HG02884 (cell line): Measurements from ENCODE around the gene CASK.

Source experiments
- ATAC-seq: cut with Tn5 transposase; IDR thresholded peaks from one replicate; pipeline ENCODE4 v1.9.1; 2021; ENCODE audit warnings: mild to moderate bottlenecking, moderate library complexity; ENCODE audit not compliant: unreplicated experiment

Gene CASK

DNA sequence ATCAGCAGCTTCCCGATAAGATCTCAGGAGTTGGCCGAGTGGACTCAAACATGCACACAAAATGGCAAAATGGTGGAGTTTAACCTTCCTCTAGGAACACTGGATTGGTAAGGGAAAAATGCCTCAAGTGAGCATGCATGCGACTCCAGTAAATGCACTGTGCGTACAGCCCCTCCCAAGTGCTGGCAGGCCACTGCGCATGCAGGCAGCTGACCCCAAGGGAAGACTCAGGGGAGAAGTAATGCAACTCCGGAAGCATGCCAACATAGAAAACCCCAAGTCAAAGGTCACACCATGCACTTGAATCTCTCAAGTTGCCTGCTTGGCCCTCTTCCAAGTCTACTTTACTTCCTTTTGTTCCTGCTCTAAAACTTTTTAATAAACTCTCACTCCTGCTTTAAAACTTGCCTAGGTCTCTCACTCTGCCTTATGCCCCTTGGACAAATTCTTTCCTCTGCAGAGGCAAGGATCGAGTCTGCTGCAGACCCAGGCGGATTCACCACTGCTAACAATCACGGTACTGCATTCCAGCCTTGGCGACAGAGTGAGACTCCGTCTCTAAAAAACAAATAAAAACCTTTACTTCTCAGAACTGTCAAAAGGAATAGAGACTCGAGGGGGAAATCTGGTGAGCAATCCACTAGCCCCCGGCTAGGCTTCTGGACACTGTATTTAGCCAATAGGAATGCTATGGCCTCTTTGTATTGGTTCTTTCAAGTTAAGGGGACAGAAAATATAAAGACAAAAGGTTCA, 442.7 kb downstream of the CASK start:
- no peak for ATAC-seq

DNA sequence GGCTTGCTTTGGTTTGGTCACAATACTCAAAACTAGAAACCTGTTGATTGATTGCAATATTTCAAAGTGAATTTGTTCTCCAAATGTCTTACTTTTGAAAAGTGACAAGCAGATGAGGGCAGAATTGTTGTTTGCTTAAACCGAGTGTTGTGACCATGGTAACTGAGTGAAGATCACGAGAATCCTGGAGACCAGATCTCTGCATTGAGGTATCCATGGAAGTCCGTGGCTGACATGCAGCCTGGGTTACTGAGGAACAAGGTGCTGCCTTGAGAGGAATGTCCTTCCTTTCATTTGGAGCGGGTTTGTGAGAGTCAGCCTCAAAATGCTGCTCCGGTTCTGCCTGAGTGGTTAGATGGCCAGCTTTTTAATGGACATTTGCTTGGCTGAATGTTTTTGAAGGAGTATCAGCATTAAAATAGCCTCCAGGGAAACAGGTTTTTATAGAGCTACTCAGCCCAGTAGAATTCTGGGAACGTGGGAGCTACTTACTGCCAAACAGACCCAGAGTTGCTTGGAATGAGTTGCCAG, 444.9 kb downstream of the CASK start:
- no peak for ATAC-seq

DNA sequence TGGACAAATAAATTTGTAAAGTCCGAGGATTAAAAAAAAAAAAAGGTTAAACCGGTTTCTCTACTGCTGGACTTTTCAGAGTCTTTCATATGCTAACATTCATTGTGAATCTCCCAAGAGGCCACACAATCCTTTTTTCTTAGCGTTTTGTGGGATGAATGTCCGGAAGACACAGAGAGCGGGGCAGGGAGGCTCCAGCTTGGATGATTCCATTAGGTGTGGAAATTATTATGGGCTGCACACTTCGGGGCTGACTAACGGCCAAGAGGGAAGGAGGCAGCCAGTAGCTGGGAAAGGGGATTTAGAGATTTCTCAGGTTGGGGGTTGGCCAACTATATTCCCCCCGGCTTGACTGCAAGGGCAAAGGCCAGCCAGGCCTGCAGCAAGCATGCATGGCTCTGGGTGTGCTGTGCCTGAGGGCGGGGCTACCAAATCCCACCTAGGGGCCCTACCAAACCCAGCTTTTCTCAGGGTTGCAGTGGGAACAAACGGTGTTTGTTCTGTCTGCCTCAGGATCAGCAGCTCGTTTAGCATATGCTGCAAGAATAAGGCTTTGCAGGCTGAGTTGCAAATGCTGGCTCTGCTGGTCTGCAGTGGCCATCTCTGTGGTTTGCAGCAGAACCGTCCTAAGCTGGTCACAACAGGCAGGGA, 447.6 kb downstream of the CASK start:
- ATAC-seq = no peak

DNA sequence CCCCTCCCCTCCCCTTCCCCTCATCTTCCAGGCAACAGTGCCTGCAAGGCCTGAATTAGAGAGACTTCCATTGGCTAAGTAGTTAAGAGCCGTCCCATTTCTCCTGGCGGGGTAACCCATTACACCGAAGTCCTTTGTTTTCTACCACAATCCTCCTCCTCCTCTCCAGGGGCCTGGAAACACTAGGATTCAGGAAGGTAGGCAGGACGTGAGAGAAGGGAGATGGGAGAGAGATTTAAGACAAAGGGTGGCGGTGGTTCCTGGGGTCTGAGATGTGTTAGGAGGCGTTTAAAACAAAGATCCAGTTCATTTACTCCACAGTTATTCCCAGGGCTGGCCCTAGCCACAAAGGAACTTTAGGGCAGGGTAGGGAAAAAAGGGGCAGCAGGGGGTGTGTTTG, 448.2 kb downstream of the CASK start:
- ATAC-seq = no peak

DNA sequence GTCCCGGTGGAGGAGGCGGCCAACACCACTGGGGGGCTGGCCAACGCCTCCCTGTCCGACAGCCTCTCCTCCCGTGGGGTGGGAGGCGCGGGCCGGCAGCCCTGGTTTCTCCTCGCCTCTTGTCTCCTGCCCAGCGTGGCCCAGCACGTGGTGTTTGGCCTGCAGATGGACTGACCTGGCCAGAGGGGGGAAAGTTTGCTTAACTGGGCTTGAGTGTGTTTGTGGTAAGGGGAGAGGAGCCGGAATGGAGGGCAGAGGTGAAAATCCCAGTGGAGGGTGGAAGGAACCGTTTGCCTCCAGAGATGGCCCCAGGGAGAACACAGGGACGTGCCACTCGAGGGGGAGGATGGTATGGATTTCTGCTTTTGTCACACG, 448.6 kb downstream of the CASK start:
- ATAC-seq = no peak

DNA sequence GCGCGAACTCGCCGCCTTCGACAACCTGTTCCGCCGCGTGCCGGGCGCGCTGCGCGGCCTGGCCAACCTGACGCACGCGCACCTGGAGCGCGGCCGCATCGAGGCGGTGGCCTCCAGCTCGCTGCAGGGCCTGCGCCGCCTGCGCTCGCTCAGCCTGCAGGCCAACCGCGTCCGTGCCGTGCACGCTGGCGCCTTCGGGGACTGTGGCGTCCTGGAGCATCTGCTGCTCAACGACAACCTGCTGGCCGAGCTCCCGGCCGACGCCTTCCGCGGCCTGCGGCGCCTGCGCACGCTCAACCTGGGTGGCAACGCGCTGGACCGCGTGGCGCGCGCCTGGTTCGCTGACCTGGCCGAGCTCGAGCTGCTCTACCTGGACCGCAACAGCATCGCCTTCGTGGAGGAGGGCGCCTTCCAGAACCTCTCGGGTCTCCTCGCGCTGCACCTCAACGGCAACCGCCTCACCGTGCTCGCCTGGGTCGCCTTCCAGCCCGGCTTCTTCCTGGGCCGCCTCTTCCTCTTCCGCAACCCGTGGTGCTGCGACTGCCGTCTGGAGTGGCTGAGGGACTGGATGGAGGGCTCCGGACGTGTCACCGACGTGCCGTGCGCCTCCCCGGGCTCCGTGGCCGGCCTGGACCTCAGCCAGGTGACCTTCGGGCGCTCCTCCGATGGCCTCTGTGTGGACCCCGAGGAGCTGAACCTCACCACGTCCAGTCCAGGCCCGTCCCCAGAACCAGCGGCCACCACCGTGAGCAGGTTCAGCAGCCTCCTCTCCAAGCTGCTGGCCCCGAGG, 449.2 kb downstream of the CASK start:
- no peak for ATAC-seq

DNA sequence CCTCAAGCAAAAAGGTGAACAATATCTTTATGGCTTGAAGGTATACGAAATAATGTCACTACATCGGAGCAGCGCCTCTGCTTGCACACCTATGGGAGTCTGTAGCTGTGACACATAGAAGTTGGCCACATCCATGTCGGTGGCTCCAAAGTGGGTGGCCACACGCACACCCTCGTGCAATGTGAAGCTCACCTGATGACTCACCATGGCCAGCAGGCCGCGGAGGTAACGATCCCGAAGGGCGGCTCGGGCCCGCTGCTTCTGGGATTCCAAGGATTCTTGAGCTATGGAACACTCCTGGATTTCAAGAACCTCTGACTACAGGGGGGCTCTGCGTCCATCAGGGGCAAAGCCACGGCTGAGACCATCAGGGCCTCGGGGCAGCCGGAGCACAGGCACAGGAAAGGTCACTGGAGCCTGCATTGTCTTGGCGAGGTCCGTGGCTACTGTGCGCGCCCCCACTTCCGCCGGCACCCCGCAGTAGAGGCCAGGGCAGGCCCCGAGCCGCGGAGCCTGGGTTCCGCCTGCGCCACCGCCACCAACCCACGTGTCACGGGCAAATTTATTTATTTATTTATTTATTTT, 451.0 kb downstream of the CASK start:
- ATAC-seq = no peak

DNA sequence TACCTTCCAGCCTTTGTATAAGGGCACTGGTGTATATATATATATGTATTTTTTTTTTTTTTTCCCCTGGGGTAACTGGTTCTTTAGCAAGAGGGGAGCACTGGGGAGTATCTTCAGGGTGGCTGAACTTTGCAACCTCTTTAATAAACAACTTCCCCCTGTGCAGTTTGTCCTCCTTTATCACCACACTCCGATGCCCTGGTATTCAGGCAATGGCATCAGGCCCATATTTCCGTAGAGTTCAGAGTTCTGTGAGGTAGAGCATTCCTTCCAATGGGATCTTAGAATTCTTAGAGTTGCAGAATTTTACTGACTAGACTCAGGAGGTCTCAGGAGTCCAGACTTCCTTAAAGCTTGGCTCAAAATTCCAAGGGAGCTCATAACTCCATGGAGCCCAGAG, 451.6 kb downstream of the CASK start:
- no peak for ATAC-seq

DNA sequence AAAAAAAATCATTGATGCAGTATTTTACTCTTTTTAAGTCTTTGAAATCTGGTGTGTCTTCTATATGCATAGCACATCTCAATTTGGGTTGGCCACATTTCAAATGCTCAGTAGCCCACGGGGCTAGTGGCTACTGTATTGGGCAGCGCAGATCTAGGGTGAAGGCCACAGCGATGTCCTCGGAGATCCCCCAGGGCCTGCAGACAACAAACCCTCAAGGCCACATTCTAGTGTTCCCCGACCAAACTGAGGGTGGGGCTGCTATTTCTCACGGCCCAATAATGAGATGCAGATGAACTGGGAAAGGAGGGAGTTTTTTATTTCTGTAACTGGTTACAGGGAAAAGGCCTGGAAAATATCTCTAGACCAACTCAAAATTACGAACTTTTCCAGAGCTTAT, 452.6 kb downstream of the CASK start:
- no peak for ATAC-seq

DNA sequence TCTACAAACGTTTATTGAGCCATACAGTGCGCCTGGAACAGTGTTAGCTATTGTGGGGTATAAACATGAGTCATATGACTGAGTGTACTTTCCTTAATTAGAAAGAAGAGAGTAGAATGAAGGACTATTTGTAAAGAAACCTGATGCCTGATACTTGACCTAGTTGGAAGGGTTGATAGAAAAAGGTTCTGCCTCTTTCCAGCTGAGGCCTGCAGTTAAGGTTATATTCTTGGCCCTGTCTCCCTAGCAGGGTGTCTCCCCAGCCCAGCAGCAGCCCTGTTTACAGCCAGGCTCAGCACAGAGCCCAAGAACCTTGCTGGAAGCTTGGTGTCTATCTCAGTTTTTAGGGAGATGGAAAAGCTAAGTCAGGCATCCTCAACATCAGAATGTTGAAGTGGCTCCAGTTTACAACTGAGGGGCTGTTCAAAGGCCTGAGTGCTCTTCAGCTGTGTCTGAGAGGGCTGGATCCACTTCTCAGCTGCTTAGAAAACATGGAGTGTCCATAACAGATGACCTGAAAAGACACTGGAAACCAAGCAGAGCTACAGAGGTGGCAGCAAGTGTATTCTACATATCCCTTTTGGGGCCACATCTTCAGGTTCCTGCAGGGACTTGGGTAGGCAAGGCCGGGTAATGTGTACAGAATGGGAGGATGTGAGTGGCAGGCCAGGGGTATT, 454.6 kb downstream of the CASK start:
- no peak for ATAC-seq
